ENCODE measurements around the gene DNAH17.

DNA sequence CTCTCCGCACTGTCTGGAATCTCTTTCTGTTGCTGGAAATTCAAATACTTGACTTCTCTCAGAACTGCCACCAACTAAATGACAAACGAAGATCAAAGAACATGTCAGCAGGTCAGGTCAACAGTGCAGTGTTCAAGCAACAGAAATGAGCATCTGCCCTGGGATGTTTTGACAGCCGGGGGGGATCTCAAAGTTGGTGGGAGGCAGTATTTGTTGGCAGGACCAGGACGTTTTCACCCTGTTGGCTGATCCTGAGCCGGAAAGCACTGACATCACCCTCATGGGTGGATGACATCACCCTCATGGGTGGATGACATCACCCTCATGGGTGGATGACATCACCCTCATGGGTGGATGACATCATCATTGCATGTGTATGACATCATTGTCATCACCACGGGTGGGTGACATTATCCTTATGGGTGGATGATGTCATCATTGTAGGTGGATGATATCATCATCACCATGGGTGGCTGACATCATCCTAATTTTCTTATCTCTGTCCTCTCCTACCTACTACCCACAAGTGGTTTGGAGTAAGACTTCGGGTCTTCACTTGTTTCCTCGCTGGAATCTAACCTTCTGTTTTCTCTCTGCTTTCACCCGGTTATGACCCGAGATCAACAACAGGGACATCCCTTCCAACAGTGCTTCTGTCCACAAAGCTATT is 18.9 kb downstream of the DNAH17 start:
- TF ChIP-seq, protein P1, sequence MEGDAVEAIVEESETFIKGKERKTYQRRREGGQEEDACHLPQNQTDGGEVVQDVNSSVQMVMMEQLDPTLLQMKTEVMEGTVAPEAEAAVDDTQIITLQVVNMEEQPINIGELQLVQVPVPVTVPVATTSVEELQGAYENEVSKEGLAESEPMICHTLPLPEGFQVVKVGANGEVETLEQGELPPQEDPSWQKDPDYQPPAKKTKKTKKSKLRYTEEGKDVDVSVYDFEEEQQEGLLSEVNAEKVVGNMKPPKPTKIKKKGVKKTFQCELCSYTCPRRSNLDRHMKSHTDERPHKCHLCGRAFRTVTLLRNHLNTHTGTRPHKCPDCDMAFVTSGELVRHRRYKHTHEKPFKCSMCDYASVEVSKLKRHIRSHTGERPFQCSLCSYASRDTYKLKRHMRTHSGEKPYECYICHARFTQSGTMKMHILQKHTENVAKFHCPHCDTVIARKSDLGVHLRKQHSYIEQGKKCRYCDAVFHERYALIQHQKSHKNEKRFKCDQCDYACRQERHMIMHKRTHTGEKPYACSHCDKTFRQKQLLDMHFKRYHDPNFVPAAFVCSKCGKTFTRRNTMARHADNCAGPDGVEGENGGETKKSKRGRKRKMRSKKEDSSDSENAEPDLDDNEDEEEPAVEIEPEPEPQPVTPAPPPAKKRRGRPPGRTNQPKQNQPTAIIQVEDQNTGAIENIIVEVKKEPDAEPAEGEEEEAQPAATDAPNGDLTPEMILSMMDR (IDR thresholded peaks at IDR 0.05), result no peak
- TF ChIP-seq NFIC (IDR thresholded peaks at IDR 0.05; ENCODE audit: borderline replicate concordance) (no peak), EP300 (IDR thresholded peaks at IDR 0.05; ENCODE audit: borderline replicate concordance in 1 of 2, low read depth in 1 of 2, low read length in 1 of 2) (no peak), YY1 (IDR thresholded peaks at IDR 0.05; ENCODE audit: low read depth) (no peak), CHD2 (IDR thresholded peaks at IDR 0.05; ENCODE audit: low read length, partially characterized antibody) (no peak), TEAD4 (IDR thresholded peaks at IDR 0.05; ENCODE audit: borderline replicate concordance, insufficient read depth) (no peak), POLR2AphosphoS5 (IDR thresholded peaks at IDR 0.05; ENCODE audit: low read depth, low read length) (no peak), RFX5 (IDR thresholded peaks at IDR 0.05; ENCODE audit: low read length) (no peak), SIN3A (IDR thresholded peaks at IDR 0.05; ENCODE audit: borderline replicate concordance, low read depth, low read length) (no peak)
- TF ChIP-seq, protein P2, sequence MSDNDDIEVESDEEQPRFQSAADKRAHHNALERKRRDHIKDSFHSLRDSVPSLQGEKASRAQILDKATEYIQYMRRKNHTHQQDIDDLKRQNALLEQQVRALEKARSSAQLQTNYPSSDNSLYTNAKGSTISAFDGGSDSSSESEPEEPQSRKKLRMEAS (IDR thresholded peaks at IDR 0.05; ENCODE audit: low read depth), result no peak

Data from SK-N-SH (cell line).